Spleen (tissue), 11 donors: ENCODE data around the gene MAGI2. TPM values are rescaled to one million over a fixed set of nuclear protein-coding genes. Genes with fewer than 3 reads are reported as not detected.

ENCODE experiments used
- DNase-seq: peaks from one replicate; pipeline ENCODE4 v3.0.0-alpha.2; 2020
- H3K27ac ChIP-seq, 8 donors: fragments of 200-600 bp; sonication (generic) in 7 of 8; 1 replicate in 4 of 8; 2 replicates in 4 of 8; pipeline versions ENCODE4 v1.5.0 to v1.8.0; 2016 to 2021; ENCODE audit warnings: inconsistent platforms in 4 of 8, mild to moderate bottlenecking in 4 of 8, moderate library complexity in 1 of 8
- H3K27me3 ChIP-seq, 7 donors: fragments of 200-600 bp; sonication (generic) in 6 of 7; replicated peaks in 1 of 7; 1 replicate in 4 of 7; 2 replicates in 3 of 7; pipeline versions ENCODE4 v1.5.0 to v1.8.0; 2016 to 2021; ENCODE audit warnings: inconsistent platforms in 3 of 7, mild to moderate bottlenecking in 1 of 7
- H3K36me3 ChIP-seq, 6 donors: fragments of 200-600 bp; sonication (generic) in 5 of 6; 1 replicate in 4 of 6; 2 replicates in 2 of 6; pipeline versions ENCODE4 v1.5.0 to v1.8.0; 2016 to 2021; ENCODE audit warnings: inconsistent platforms in 2 of 6
- H3K4me1 ChIP-seq, 6 donors: fragments of 200-600 bp; sonication (generic) in 5 of 6; 1 replicate in 3 of 6; 2 replicates in 3 of 6; pipeline versions ENCODE4 v1.5.0 to v1.8.0; 2016 to 2021; ENCODE audit warnings: inconsistent platforms in 3 of 6
- H3K4me3 ChIP-seq, 8 donors: fragments of 200-600 bp; sonication (generic) in 7 of 8; 1 replicate in 4 of 8; 2 replicates in 4 of 8; pipeline versions ENCODE4 v1.5.0 to v1.8.0; 2016 to 2021; ENCODE audit warnings: inconsistent platforms in 4 of 8, mild to moderate bottlenecking in 4 of 8, moderate library complexity in 2 of 8
- H3K9me3 ChIP-seq, 8 donors: fragments of 200-600 bp; sonication (generic) in 7 of 8; 1 replicate in 4 of 8; 2 replicates in 4 of 8; pipeline versions ENCODE4 v1.5.0 to v1.8.0; 2016 to 2021; ENCODE audit warnings: inconsistent platforms in 4 of 8
- CTCF ChIP-seq, 11 experiments: fragments of 200-600 bp in 7 of 11; fragments of 450-650 bp in 4 of 11; sonication (generic) in 4 of 11; IDR thresholded peaks in 8 of 11; conservative IDR thresholded peaks in 3 of 11; 1 replicate in 7 of 11; 2 replicates in 4 of 11; pipeline versions ENCODE4 v1.4.0 to v1.8.0; 2016 to 2021; ENCODE audit warnings: antibody characterized with exemption in 11 of 11, inconsistent platforms in 4 of 11, mild to moderate bottlenecking in 1 of 11
- POLR2A ChIP-seq, 3 donors: fragments of 450-650 bp; IDR thresholded peaks; one replicate each; pipeline ENCODE4 v1.5.1; 2017; ENCODE audit warnings: antibody characterized with exemption in 3 of 3, mild to moderate bottlenecking in 1 of 3
- POLR2AphosphoS5 ChIP-seq, 3 donors: sonication (generic); formaldehyde crosslinking; IDR thresholded peaks; one replicate each; pipeline ENCODE4 v1.5.1; 2017; ENCODE audit warnings: antibody characterized with exemption in 3 of 3
- WGBS, 5 donors: extraction: QIAGEN DNeasy Blood & Tissue Kit in 3 of 5; methylation state at CpG; one replicate each; pipeline versions ENCODE4 v1.1.5 to v1.1.7; 2013 to 2018; 5-methylcytosine and 5-hydroxymethylcytosine counted together
- intact Hi-C: fragments of 100-400 bp; cut with DNase I; formaldehyde crosslinking; loops from one replicate; pipeline ENCODE4 v1.15.0; 2023; ENCODE audit warnings: low total_unique reads
- polyA plus RNA-seq, 3 donors: library from polyadenylated mRNA; stranded (reverse); fragments of 200-250 nt; gene quantifications; one replicate each; pipeline ENCODE4 v1.2.1, GENCODE V29; 2013
- total RNA-seq, 7 donors: library from RNA; depleted of rRNA in 3 of 7; stranded (reverse); fragments of >200 nt in 3 of 7; fragmentation: NEBNext Ultra II Directional in 4 of 7; extraction: Animal tissue kit (Norgen Biotek cat#: 25700) in 4 of 7; gene quantifications; one replicate each; pipeline versions ENCODE4 v1.1.0 to v1.2.1, GENCODE V29; 2016 to 2021
- donor health status: healthy with polysubstance abuse.
- donor health status: DM: no; HTN: no; CAD: no; lungs with moderate emphysema.
- donor health status: DM: no; HTN: no; CAD: no.
- donor health status: Bipolar disorder and iron deficiency.
- donor health status: healthy.
- donor health status: DM: no; HTN: no; CAD: no.
- donor health status: DM: yes; HTN: yes; CAD: no.

Gene MAGI2
- total and polyA plus RNA-seq, 10 donors: 0.74 to 18.1 (median 11.1) TPM

- no peak overlapping the region for H3K4me3 ChIP-seq
- DNase-seq: no peak
- TF ChIP-seq POLR2AphosphoS5 (IDR thresholded peaks at IDR 0.05): no peak
- no peak for TF ChIP-seq POLR2A (IDR thresholded peaks at IDR 0.05)
- TF ChIP-seq CTCF (IDR thresholded peaks at IDR 0.05 in 8 of 11, conservative IDR thresholded peaks at IDR 0.05 in 3 of 11): no peak
- H3K9me3 ChIP-seq: no peaks in the 10 kb centered on the region
- H3K4me1 ChIP-seq: no peaks in the 10 kb centered on the region
- H3K27me3 ChIP-seq: no peaks in the 10 kb centered on the region
- no peaks in the 10 kb centered on the region for H3K36me3 ChIP-seq
- H3K27ac ChIP-seq: no peak overlapping the region
- intact Hi-C loops: no loop called here
- WGBS, 5 donors: 51 to 66% (median 60%) methylated on average over 2 of the region's 2 CpGs
These were observed 1084.7 kb downstream of the MAGI2 start for GRCh38 chr7:78368771-78369170.

GRCh38 chr7:78367280-78367773 is 1086.1 kb downstream of the MAGI2 start:
- Histone ChIP-seq H3K4me3 (no peak overlapping the region), H3K9me3 (peaks cover 0 to 3% (median 0%) of the 10 kb centered on the region in 8 donors), H3K27me3 (no peaks in the 10 kb centered on the region), H3K36me3 (no peaks in the 10 kb centered on the region), H3K27ac (no peak overlapping the region), H3K4me1 (no peaks in the 10 kb centered on the region)
- no peak for TF ChIP-seq POLR2AphosphoS5 (IDR thresholded peaks at IDR 0.05)
- WGBS, 5 donors: 85 to 90% (median 89%) methylated on average over 5 of the region's 5 CpGs
- intact Hi-C loops: no loop called here
- DNase-seq: no peak

- intact Hi-C loops: no loop called here
- Histone ChIP-seq H3K4me3 (no peak overlapping the region), H3K4me1 (no peaks in the 10 kb centered on the region), H3K27ac (no peak overlapping the region), H3K9me3 (peaks cover 0 to 3% (median 0%) of the 10 kb centered on the region in 8 donors), H3K27me3 (no peaks in the 10 kb centered on the region), H3K36me3 (no peaks in the 10 kb centered on the region)
- 61 to 77% (median 65%) methylated on average over 4 of the region's 4 CpGs for WGBS, 5 donors
- TF ChIP-seq CTCF (IDR thresholded peaks at IDR 0.05 in 8 of 11, conservative IDR thresholded peaks at IDR 0.05 in 3 of 11): no peak
- no peak for TF ChIP-seq POLR2AphosphoS5 (IDR thresholded peaks at IDR 0.05)
- TF ChIP-seq POLR2A (IDR thresholded peaks at IDR 0.05): no peak
- DNase-seq: no peak
These were observed 1089.6 kb downstream of the MAGI2 start for GRCh38 chr7:78363866-78364265.

GRCh38 chr7:78359836-78360235 is 1093.6 kb downstream of the MAGI2 start:
- TF ChIP-seq CTCF (IDR thresholded peaks at IDR 0.05 in 8 of 11, conservative IDR thresholded peaks at IDR 0.05 in 3 of 11) (no peak), POLR2AphosphoS5 (IDR thresholded peaks at IDR 0.05) (no peak)
- Histone ChIP-seq H3K36me3 (no peaks in the 10 kb centered on the region), H3K4me1 (no peaks in the 10 kb centered on the region), H3K27me3 (no peaks in the 10 kb centered on the region), H3K9me3 (peaks cover 0 to 8% (median 0%) of the 10 kb centered on the region in 8 donors), H3K27ac (no peak overlapping the region), H3K4me3 (no peak overlapping the region)
- intact Hi-C loops: no loop called here
- no peak for DNase-seq
- 89 to 100% (median 98%) methylated on average over 1 of the region's 1 CpG for WGBS, 5 donors

GRCh38 chr7:78357709-78358108 is 1095.8 kb downstream of the MAGI2 start:
- no peaks in the 10 kb centered on the region for H3K4me1 ChIP-seq
- TF ChIP-seq CTCF (IDR thresholded peaks at IDR 0.05 in 8 of 11, conservative IDR thresholded peaks at IDR 0.05 in 3 of 11): no peak
- no peak for TF ChIP-seq POLR2AphosphoS5 (IDR thresholded peaks at IDR 0.05)
- TF ChIP-seq POLR2A (IDR thresholded peaks at IDR 0.05): no peak
- intact Hi-C loops: no loop called here
- 79 to 85% (median 84%) methylated on average over 2 of the region's 2 CpGs for WGBS, 5 donors
- no peak overlapping the region for H3K4me3 ChIP-seq
- peaks cover 0 to 8% (median 0%) of the 10 kb centered on the region in 8 donors for H3K9me3 ChIP-seq
- no peak overlapping the region for H3K27ac ChIP-seq
- H3K36me3 ChIP-seq: no peaks in the 10 kb centered on the region
- no peak for DNase-seq
- no peaks in the 10 kb centered on the region for H3K27me3 ChIP-seq
